Mesendoderm (in vitro differentiated cells): ENCODE measurements around the gene ALB.

Experiments
- DNase-seq: peaks from one replicate; pipeline ENCODE4 v3.0.0; 2013
- H2AK5ac ChIP-seq: 2 replicates; pipeline ENCODE4 v1.6.1; 2013; ENCODE audit warnings: low read length, inconsistent platforms
- H2BK120ac ChIP-seq: 2 replicates; pipeline ENCODE4 v1.6.1; 2013; ENCODE audit warnings: low read depth, mild to moderate bottlenecking, low read length, moderate library complexity, mixed read lengths
- H2BK15ac ChIP-seq: replicated peaks from 2 replicates; pipeline ENCODE4 v1.6.1; 2013; ENCODE audit warnings: low read depth, mild to moderate bottlenecking, moderate library complexity
- H2BK5ac ChIP-seq: 2 replicates; pipeline ENCODE4 v1.6.1; 2013; ENCODE audit warnings: low read length, inconsistent platforms
- H3K18ac ChIP-seq: 2 replicates; pipeline ENCODE4 v1.6.1; 2013; ENCODE audit warnings: mild to moderate bottlenecking, low read length, mixed read lengths
- H3K23ac ChIP-seq: one replicate; pipeline ENCODE4 v1.6.1; 2013; ENCODE audit warnings: low read length
- H3K27ac ChIP-seq: 2 replicates; pipeline ENCODE4 v1.5.1; 2013; ENCODE audit warnings: low read depth, mild to moderate bottlenecking, inconsistent platforms, low read length, moderate library complexity
- H3K27me3 ChIP-seq: 2 replicates; pipeline ENCODE4 v1.6.1; 2013; ENCODE audit warnings: low read length, control low read depth, mild to moderate bottlenecking, inconsistent platforms; ENCODE audit not compliant: insufficient read depth, poor library complexity
- H3K36me3 ChIP-seq: 2 replicates; pipeline ENCODE4 v1.6.1; 2013; ENCODE audit warnings: low read length, inconsistent platforms; ENCODE audit not compliant: control insufficient read depth, insufficient read depth
- H3K4ac ChIP-seq: one replicate; pipeline ENCODE4 v1.6.1; 2013; ENCODE audit warnings: low read depth, mild to moderate bottlenecking, low read length, moderate library complexity
- H3K4me1 ChIP-seq: 2 replicates; pipeline ENCODE4 v1.6.1; 2013; ENCODE audit warnings: low read depth, low read length, inconsistent platforms; ENCODE audit not compliant: control insufficient read depth
- H3K4me2 ChIP-seq: 2 replicates; pipeline ENCODE4 v1.6.1; 2013; ENCODE audit warnings: low read length
- H3K4me3 ChIP-seq: 2 replicates; pipeline ENCODE4 v1.5.1; 2013; ENCODE audit warnings: mild to moderate bottlenecking, low read length
- H3K56ac ChIP-seq: one replicate; pipeline ENCODE4 v1.6.1; 2013; ENCODE audit warnings: low read length
- H3K79me1 ChIP-seq: 2 replicates; pipeline ENCODE4 v1.6.1; 2013; ENCODE audit warnings: low read length, inconsistent platforms
- H3K79me2 ChIP-seq: 2 replicates; pipeline ENCODE4 v1.6.1; 2013; ENCODE audit warnings: mild to moderate bottlenecking, low read length; ENCODE audit not compliant: control insufficient read depth, insufficient read depth
- H3K9ac ChIP-seq: 2 replicates; pipeline ENCODE4 v1.6.1; 2013; ENCODE audit warnings: low read length, inconsistent platforms
- H4K5ac ChIP-seq: one replicate; pipeline ENCODE4 v1.6.1; 2013; ENCODE audit warnings: low read length
- H4K8ac ChIP-seq: one replicate; pipeline ENCODE4 v1.6.1; 2013; ENCODE audit warnings: low read depth, mild to moderate bottlenecking, control low read depth, low read length, moderate library complexity
- WGBS: extraction: QIAGEN DNeasy Blood & Tissue Kit; methylation state at CpG from one replicate; pipeline ENCODE4 v1.1.7; 2013; ENCODE audit warnings: low lambda C conversion rate, missing lambda C conversion rate; ENCODE audit not compliant: insufficient coverage; ENCODE audit errors: extremely low coverage; 5-methylcytosine and 5-hydroxymethylcytosine counted together

The ALB gene

DNA sequence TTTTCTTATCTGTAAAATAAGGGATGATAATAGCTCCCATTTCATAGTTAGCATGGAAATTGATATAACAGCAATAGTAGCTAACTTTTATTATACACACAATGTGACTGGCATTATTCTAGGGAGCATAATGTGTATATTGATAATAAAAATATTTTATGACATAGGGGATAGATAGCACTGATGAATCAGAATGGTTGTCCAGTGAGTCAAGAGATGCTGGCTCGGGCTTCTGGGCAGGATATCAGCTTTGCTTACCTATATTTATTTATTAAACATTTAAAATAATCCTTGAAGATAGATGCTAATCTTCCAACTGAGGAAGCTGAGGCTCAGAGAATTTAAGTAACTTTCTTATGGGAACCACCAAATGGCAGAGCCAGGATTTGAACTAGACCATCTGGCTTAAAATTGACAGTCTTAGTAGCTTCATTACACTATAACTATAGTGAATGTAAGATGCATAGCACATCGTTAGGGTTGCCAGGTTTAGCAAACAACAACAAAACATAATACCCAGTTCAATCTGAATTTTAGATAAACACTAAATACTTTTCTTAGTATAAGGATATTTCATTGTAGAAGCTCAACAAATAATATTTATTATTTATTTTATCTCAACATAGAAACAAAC lies 34.6 kb downstream of the ALB start:
- Histone ChIP-seq H3K4me2 (no peak overlapping the region), H4K5ac (no peak overlapping the region), H3K9ac (no peak overlapping the region), H3K4me3 (no peak overlapping the region), H3K36me3 (no peaks in the 10 kb centered on the region), H2AK5ac (no peak overlapping the region), H3K79me2 (no peaks in the 10 kb centered on the region), H3K4me1 (peaks cover under 1% of the 10 kb centered on the region), H3K56ac (no peak overlapping the region), H3K79me1 (no peaks in the 10 kb centered on the region), H3K18ac (no peak overlapping the region), H3K27ac (no peak overlapping the region), H2BK120ac (no peak overlapping the region), H2BK5ac (no peak overlapping the region), H3K27me3 (no peaks in the 10 kb centered on the region), H3K23ac (no peak overlapping the region), H2BK15ac (no peak overlapping the region), H4K8ac (no peak overlapping the region), H3K4ac (no peak overlapping the region)
- DNase-seq: no peak
- no CpG with 5 or more reads among the region's 2 CpGs for WGBS

DNA sequence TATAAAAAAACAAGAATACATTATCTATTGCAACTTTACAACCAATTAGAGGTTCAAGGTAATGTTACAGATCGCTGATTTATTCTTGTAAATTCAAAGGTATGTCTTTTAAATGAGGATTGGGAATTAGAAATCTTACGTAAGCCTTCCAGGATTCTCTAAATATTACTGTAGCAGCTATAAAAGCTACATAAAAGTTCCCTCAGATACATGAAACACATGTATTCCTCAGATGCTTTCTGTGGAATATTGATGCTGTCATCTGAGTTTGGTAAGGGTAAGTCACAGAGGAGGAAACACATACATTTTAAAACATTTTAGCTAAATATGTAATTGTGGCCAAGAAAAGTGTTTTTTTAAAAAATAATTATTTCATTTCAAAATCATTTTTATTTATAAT lies 35.4 kb downstream of the ALB start:
- Histone ChIP-seq H2BK5ac (no peak overlapping the region), H3K4me3 (no peak overlapping the region), H4K8ac (no peak overlapping the region), H2AK5ac (no peak overlapping the region), H3K4me1 (no peaks in the 10 kb centered on the region), H3K79me1 (no peaks in the 10 kb centered on the region), H3K27me3 (no peaks in the 10 kb centered on the region), H3K4ac (no peak overlapping the region), H3K27ac (no peak overlapping the region), H3K9ac (no peak overlapping the region), H2BK15ac (no peak overlapping the region), H3K79me2 (no peaks in the 10 kb centered on the region), H3K56ac (no peak overlapping the region), H3K23ac (no peak overlapping the region), H4K5ac (no peak overlapping the region), H3K4me2 (no peak overlapping the region), H2BK120ac (no peak overlapping the region), H3K36me3 (no peaks in the 10 kb centered on the region), H3K18ac (no peak overlapping the region)
- DNase-seq: no peak
- WGBS: no CpG with 5 or more reads among the region's 2 CpGs

DNA sequence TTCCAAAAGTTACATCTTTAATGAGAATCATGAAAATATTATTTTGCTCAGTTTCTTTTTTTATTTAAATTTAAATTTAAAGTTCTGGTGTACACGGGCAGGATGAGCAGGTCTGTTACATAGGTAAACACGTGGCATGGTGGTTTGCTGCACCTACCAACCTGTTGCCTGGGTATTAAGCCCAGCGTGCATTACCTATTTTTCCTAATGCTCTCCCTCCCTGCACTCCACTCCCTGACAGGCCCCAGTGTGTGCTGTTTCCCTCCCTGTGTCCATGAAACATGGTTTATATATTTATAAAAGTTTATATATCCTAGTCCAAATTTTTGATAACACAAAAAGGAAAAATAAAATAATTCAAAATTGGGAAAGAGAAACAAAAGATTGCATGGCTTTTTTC lies 35.9 kb downstream of the ALB start:
- H2BK120ac ChIP-seq: no peak overlapping the region
- no peak overlapping the region for H4K5ac ChIP-seq
- H3K4me1 ChIP-seq: no peaks in the 10 kb centered on the region
- H2AK5ac ChIP-seq: no peak overlapping the region
- H3K4ac ChIP-seq: no peak overlapping the region
- no peaks in the 10 kb centered on the region for H3K36me3 ChIP-seq
- H3K18ac ChIP-seq: no peak overlapping the region
- WGBS: no CpG with 5 or more reads among the region's 3 CpGs
- H2BK5ac ChIP-seq: no peak overlapping the region
- H4K8ac ChIP-seq: no peak overlapping the region
- H3K4me2 ChIP-seq: no peak overlapping the region
- H2BK15ac ChIP-seq: no peak overlapping the region
- H3K79me1 ChIP-seq: no peaks in the 10 kb centered on the region
- no peaks in the 10 kb centered on the region for H3K27me3 ChIP-seq
- DNase-seq: no peak
- no peak overlapping the region for H3K56ac ChIP-seq
- H3K9ac ChIP-seq: no peak overlapping the region
- H3K79me2 ChIP-seq: no peaks in the 10 kb centered on the region
- H3K23ac ChIP-seq: no peak overlapping the region
- no peak overlapping the region for H3K4me3 ChIP-seq
- no peak overlapping the region for H3K27ac ChIP-seq

DNA sequence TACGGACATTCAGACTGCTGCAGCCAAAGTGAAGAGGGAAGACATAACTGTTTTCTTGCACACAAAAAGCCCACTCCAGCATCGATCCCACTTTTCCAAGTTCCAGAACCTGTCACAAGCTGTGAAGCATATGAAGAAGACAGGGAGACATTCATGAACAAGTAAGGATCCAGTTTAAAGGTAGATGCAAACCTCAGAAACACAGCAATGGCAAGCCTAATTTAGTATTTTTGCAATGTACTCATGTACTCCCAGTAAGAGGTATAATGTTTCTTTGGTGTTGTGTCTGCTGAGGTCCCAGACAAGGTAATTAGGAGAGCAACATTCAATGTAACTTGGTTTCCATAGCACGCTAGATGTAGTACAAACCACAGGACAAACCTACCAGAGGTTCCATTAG lies 36.6 kb downstream of the ALB start:
- Histone ChIP-seq H2BK120ac (no peak overlapping the region), H3K27ac (no peak overlapping the region), H4K5ac (no peak overlapping the region), H3K4me3 (no peak overlapping the region), H3K4me1 (no peaks in the 10 kb centered on the region), H3K18ac (no peak overlapping the region), H4K8ac (no peak overlapping the region), H2BK15ac (no peak overlapping the region), H3K56ac (no peak overlapping the region), H3K79me2 (no peaks in the 10 kb centered on the region), H3K36me3 (no peaks in the 10 kb centered on the region), H2AK5ac (no peak overlapping the region), H2BK5ac (no peak overlapping the region), H3K9ac (no peak overlapping the region), H3K27me3 (no peaks in the 10 kb centered on the region), H3K23ac (no peak overlapping the region), H3K4me2 (no peak overlapping the region), H3K4ac (no peak overlapping the region), H3K79me1 (no peaks in the 10 kb centered on the region)
- no CpG with 5 or more reads among the region's 3 CpGs for WGBS
- DNase-seq: no peak

DNA sequence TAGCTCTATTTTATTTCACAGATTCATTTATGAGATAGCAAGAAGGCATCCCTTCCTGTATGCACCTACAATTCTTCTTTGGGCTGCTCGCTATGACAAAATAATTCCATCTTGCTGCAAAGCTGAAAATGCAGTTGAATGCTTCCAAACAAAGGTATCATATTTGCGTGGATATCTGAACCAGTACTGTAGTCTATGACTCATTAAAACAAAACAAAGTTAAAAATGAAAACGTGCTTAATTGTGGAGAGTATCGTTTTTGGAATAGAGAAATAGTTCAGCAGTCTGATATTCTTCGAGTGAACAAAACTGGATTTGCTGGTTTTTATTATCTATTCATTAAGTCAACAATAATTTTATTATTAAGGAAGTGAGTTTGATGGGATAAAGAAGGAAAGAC lies 38.2 kb downstream of the ALB start:
- H2BK5ac ChIP-seq: no peak overlapping the region
- H3K27ac ChIP-seq: no peak overlapping the region
- no peak overlapping the region for H3K18ac ChIP-seq
- no peak overlapping the region for H3K9ac ChIP-seq
- H3K79me1 ChIP-seq: no peaks in the 10 kb centered on the region
- no peak overlapping the region for H3K4me2 ChIP-seq
- WGBS: 100% methylated on average over 3 of the region's 5 CpGs
- no peak overlapping the region for H3K4ac ChIP-seq
- H3K56ac ChIP-seq: no peak overlapping the region
- no peak overlapping the region for H3K23ac ChIP-seq
- no peaks in the 10 kb centered on the region for H3K27me3 ChIP-seq
- no peak overlapping the region for H2BK15ac ChIP-seq
- H4K8ac ChIP-seq: no peak overlapping the region
- no peak overlapping the region for H3K4me3 ChIP-seq
- no peaks in the 10 kb centered on the region for H3K79me2 ChIP-seq
- no peak overlapping the region for H2BK120ac ChIP-seq
- no peak overlapping the region for H2AK5ac ChIP-seq
- no peaks in the 10 kb centered on the region for H3K4me1 ChIP-seq
- no peak overlapping the region for H4K5ac ChIP-seq
- no peak for DNase-seq
- no peaks in the 10 kb centered on the region for H3K36me3 ChIP-seq

DNA sequence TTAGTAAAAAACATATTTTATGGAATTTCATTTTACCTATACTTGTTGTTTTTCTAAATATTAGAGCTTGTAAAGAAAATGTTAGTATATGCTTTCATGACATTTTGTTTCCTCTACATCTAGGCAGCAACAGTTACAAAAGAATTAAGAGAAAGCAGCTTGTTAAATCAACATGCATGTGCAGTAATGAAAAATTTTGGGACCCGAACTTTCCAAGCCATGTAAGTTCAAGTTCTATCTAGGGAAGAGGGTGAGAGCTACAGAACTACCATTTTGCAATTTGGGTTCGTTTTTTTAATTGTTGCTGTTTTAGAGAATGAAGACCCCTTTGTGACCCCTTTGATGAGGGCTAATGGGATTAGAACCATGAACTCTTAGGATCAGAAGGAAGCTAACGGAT lies 39.1 kb downstream of the ALB start:
- H4K5ac ChIP-seq: no peak overlapping the region
- no peaks in the 10 kb centered on the region for H3K36me3 ChIP-seq
- H3K4ac ChIP-seq: no peak overlapping the region
- H3K79me1 ChIP-seq: no peaks in the 10 kb centered on the region
- no peak overlapping the region for H3K23ac ChIP-seq
- no peak overlapping the region for H3K4me3 ChIP-seq
- H2BK5ac ChIP-seq: no peak overlapping the region
- no peak overlapping the region for H4K8ac ChIP-seq
- H3K79me2 ChIP-seq: no peaks in the 10 kb centered on the region
- no peaks in the 10 kb centered on the region for H3K27me3 ChIP-seq
- no peak overlapping the region for H3K56ac ChIP-seq
- no peak overlapping the region for H3K4me2 ChIP-seq
- H2BK15ac ChIP-seq: no peak overlapping the region
- DNase-seq: no peak
- H3K18ac ChIP-seq: no peak overlapping the region
- no peak overlapping the region for H2BK120ac ChIP-seq
- no peak overlapping the region for H3K9ac ChIP-seq
- no peak overlapping the region for H3K27ac ChIP-seq
- H3K4me1 ChIP-seq: no peaks in the 10 kb centered on the region
- WGBS: no CpG with 5 or more reads among the region's 3 CpGs
- no peak overlapping the region for H2AK5ac ChIP-seq
